Kidney (tissue), 14 donors: ENCODE measurements around the gene NPR2. TPM values are rescaled to one million over a fixed set of nuclear protein-coding genes. Genes with fewer than 3 reads are reported as not detected.

Source experiments
- DNase-seq, 5 donors: peaks; one replicate each; pipeline ENCODE4 v3.0.0-alpha.2; 2013 to 2020
- FAIRE-seq: peaks from 2 replicates; lab custom pipeline; 2012; peaks lifted over from hg19 to GRCh38; lab: Jason Lieb, UNC
- H3K27ac ChIP-seq, 2 donors: one replicate each; pipeline ENCODE4 v1.7.0; 2013; ENCODE audit warnings: low read depth in 2 of 2, low read length in 2 of 2, inconsistent platforms in 1 of 2
- H3K27me3 ChIP-seq: one replicate; pipeline ENCODE4 v1.7.1; 2013; ENCODE audit warnings: low read length, inconsistent platforms; ENCODE audit not compliant: control insufficient read depth, insufficient read depth
- H3K36me3 ChIP-seq, 3 donors: one replicate each; pipeline versions ENCODE4 v1.7.0 to v1.7.1; 2013; ENCODE audit warnings: low read length in 3 of 3, control low read depth in 1 of 3, inconsistent platforms in 1 of 3; ENCODE audit not compliant: insufficient read depth in 3 of 3, control insufficient read depth in 2 of 3
- H3K4me1 ChIP-seq, 3 donors: one replicate each; pipeline versions ENCODE4 v1.7.0 to v1.7.1; 2013; ENCODE audit warnings: low read length in 3 of 3, inconsistent platforms in 1 of 3, low read depth in 1 of 3; ENCODE audit not compliant: control insufficient read depth in 2 of 3, insufficient read depth in 2 of 3
- H3K4me3 ChIP-seq, 3 donors: one replicate each; pipeline versions ENCODE4 v1.7.0 to v1.8.1; 2013; ENCODE audit warnings: low read length in 3 of 3, control low read depth in 1 of 3, inconsistent platforms in 1 of 3
- H3K9ac ChIP-seq, 3 donors: one replicate each; pipeline versions ENCODE4 v1.7.0 to v1.7.1; 2013; ENCODE audit warnings: low read length in 3 of 3, control low read depth in 1 of 3, inconsistent platforms in 1 of 3
- H3K9me3 ChIP-seq, 3 donors: one replicate each; pipeline versions ENCODE4 v1.7.0 to v1.7.1; 2013; ENCODE audit warnings: low read length in 3 of 3, control low read depth in 1 of 3, inconsistent platforms in 1 of 3; ENCODE audit not compliant: control insufficient read depth in 2 of 3, insufficient read depth in 1 of 3
- intact Hi-C: fragments of 100-400 bp; cut with DNase I; formaldehyde crosslinking; loops from one replicate; pipeline ENCODE4 v1.11.1; 2022
- polyA plus RNA-seq: library from polyadenylated mRNA; stranded (reverse); fragments of 350-450 nt; fragmentation: Illumina TruSeq; extraction: RNeasy Lipid Tissue Mini Kit (QIAGEN cat#74804); gene quantifications from one replicate; pipeline ENCODE4 v1.2.3, GENCODE V29; 2014; ENCODE audit warnings: low read depth, low replicate concordance; ENCODE audit not compliant: insufficient read depth
- total RNA-seq: library from RNA; stranded (reverse); fragmentation: NEBNext Ultra II Directional; extraction: Animal tissue kit (Norgen Biotek cat#: 25700); gene quantifications from one replicate; pipeline ENCODE4 v1.2.1, GENCODE V29; 2021
- TF ChIP-seq, protein P1 (sequence below): IDR thresholded peaks from 3 replicates; pipeline ENCODE4 v1.5.1; 2012; ENCODE audit warnings: mild to moderate bottlenecking, moderate library complexity, borderline replicate concordance; ENCODE audit not compliant: insufficient read depth; ENCODE audit errors: extremely low read depth
- donor health status: control.
- donor health status: control.
- donor health status: control.
- donor health status: control.
- donor health status: control.
- donor health status: DM: yes; HTN: yes; CAD: no.
- donor health status: Normal renal cell carcinoma (clear cell type).

Gene NPR2
- total and polyA plus RNA-seq, 2 donors from 2014 or later: 11.4 to 17.0 TPM

DNA sequence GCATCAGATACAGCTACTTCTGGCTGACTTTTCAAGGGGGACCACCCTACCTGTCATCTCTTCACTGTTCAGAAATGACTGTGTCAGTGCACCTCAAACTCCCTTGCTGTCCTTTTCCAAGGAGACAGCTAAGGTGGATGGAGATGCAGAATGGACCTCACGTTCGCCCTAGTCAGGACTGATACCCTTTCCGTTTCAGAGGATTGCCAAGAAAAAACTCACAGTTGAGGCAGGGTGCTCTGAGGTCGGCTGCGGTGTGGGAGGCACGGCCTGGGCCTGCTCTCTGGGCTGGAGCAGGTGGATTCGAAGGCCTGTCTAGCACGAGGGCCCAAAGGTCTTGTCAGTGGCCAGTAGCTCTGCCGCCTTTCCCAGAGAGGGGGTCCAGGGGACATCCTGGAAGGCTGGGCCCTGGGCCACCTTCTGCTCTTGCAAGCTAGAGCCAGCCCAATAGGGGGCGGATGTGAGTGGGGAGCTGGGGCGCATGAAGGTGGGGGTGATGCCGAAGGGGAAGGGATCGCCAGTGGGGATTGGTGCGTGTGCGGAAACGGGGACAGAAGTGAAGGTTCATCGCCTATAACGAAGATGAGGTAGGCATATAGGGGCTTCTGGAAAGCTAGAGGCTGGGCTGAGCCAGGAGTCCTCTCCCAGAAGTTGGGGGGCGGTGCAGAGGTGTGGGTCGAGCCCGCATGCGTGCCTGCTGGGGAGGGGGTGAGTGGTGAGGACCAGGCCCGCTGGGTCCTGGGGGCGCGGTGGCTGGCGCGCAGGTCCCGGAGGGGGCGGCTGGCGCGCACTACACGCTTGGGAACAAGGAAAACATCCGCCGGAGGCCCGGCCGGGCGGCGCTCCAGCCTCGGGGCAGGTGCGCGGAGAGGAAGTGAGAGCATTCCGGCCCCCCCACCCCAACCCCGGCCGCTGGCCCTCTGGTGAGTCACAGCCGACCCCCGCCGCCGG lies 34.8 kb upstream of the NPR2 start:
- H3K27me3 ChIP-seq: no peaks in the 10 kb centered on the region
- H3K4me3 ChIP-seq: peak overlapping the region; percentile 74 to 79 (median 77)
- peak overlapping the region in 2 of 3 donors; percentile 61 to 93 for H3K9ac ChIP-seq
- no peaks in the 10 kb centered on the region for H3K9me3 ChIP-seq
- peaks cover 5 to 27% (median 23%) of the 10 kb centered on the region in 3 donors for H3K36me3 ChIP-seq
- H3K4me1 ChIP-seq: peaks cover 0 to 11% (median 4%) of the 10 kb centered on the region in 3 donors
- FAIRE-seq: no peak
- intact Hi-C loops: no loop called here
- TF ChIP-seq, protein P1, sequence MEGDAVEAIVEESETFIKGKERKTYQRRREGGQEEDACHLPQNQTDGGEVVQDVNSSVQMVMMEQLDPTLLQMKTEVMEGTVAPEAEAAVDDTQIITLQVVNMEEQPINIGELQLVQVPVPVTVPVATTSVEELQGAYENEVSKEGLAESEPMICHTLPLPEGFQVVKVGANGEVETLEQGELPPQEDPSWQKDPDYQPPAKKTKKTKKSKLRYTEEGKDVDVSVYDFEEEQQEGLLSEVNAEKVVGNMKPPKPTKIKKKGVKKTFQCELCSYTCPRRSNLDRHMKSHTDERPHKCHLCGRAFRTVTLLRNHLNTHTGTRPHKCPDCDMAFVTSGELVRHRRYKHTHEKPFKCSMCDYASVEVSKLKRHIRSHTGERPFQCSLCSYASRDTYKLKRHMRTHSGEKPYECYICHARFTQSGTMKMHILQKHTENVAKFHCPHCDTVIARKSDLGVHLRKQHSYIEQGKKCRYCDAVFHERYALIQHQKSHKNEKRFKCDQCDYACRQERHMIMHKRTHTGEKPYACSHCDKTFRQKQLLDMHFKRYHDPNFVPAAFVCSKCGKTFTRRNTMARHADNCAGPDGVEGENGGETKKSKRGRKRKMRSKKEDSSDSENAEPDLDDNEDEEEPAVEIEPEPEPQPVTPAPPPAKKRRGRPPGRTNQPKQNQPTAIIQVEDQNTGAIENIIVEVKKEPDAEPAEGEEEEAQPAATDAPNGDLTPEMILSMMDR: peak; percentile 52
- H3K27ac ChIP-seq: peak overlapping the region; percentile 88 to 95
- peak; percentile 76 to 94 (median 84) for DNase-seq

DNA sequence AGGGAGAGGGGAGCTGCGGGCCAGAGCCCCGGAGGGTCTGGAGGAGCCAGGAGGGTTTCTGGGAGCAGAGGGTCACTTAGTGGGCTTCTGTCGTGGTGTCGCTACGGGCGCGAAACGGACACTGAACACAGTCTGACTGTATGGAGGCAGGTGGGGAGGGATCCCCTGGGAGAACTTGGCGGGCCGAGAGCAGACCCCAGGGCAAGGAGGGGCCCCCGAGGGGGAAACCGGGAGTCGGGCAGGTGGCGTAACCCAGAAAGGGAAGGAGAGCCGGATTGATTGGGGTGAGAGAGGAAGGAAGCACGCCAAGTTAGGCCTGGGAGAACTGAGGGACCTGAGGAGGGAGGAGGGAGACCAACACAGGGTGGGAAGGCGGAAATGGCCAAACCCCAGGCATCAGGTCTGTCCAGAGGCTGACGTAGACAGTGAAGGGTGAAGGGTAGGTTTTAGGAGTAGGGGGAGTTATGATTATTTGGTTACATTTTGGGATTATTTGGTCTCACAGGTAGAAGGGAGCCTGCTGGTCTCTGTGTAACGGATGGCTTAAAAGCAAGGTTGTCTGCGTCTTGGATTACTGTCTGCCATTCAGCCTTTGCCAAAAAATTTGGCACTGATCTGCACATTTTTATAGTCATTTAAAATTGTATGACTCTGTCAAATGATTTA lies 34.0 kb upstream of the NPR2 start:
- DNase-seq: peak in 2 of 5 donors; percentile 70 to 72
- peak overlapping the region; percentile 74 to 79 (median 77) for H3K4me3 ChIP-seq
- no peak for FAIRE-seq
- peaks cover 0 to 11% (median 4%) of the 10 kb centered on the region in 3 donors for H3K4me1 ChIP-seq
- TF ChIP-seq, protein P1: no peak
- no peaks in the 10 kb centered on the region for H3K9me3 ChIP-seq
- H3K27me3 ChIP-seq: no peaks in the 10 kb centered on the region
- H3K36me3 ChIP-seq: peaks cover under 1 to 18% (median 14%) of the 10 kb centered on the region in 3 donors
- intact Hi-C loops: no loop called here
- peak overlapping the region; percentile 55 to 93 (median 71) for H3K9ac ChIP-seq
- H3K27ac ChIP-seq: peak overlapping the region; percentile 88 to 95

DNA sequence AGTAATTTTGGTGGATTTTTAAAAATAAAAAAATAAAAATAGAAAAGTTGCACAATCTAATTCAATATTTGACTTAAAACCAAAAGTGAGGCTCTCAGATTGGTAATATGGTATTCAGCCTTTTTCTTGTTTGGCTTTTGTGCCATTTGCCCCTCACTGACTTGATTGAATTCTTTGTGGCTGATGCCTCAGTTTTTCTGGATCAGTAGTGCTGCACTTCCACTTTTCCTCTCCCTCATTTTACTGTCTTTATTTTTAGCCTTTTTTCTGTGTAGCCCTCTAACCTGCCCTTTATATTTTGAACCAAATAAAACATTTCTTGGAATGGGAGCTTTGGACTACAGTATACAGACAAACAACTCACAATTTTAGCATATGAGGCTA lies 33.5 kb upstream of the NPR2 start:
- no peak for DNase-seq
- no peaks in the 10 kb centered on the region for H3K9me3 ChIP-seq
- FAIRE-seq: no peak
- TF ChIP-seq, protein P1: no peak
- no peaks in the 10 kb centered on the region for H3K27me3 ChIP-seq
- H3K27ac ChIP-seq: no peak overlapping the region
- H3K4me3 ChIP-seq: peak overlapping the region in 2 of 3 donors; percentile 74 to 79
- intact Hi-C loops: no loop called here
- peaks cover 0 to 11% (median 4%) of the 10 kb centered on the region in 3 donors for H3K4me1 ChIP-seq
- peak overlapping the region in 2 of 3 donors; percentile 71 to 93 for H3K9ac ChIP-seq
- peaks cover 0 to 13% (median 10%) of the 10 kb centered on the region in 3 donors for H3K36me3 ChIP-seq
